Measurements from ENCODE around the gene GRIN2C.

GRIN2C gene

GRCh38 chr17:74819801-74820436 is 39.8 kb downstream of the GRIN2C start:
- no peak for TF ChIP-seq CTCF (conservative IDR thresholded peaks at IDR 0.05; ENCODE audit: low read depth, low read length)
- DNase-seq (ENCODE audit: low read depth): no peak
- H3K4me3 ChIP-seq (ENCODE audit: low read depth, low read length): no peak overlapping the region

GRCh38 chr17:74818291-74818938 is 41.3 kb downstream of the GRIN2C start:
- TF ChIP-seq CTCF (conservative IDR thresholded peaks at IDR 0.05; ENCODE audit: low read depth, low read length): no peak
- no peak for DNase-seq (ENCODE audit: low read depth)
- no peak overlapping the region for H3K4me3 ChIP-seq (ENCODE audit: low read depth, low read length)

- no peak for DNase-seq (ENCODE audit: low read depth)
- no peak overlapping the region for H3K4me3 ChIP-seq (ENCODE audit: low read depth, low read length)
- no peak for TF ChIP-seq CTCF (conservative IDR thresholded peaks at IDR 0.05; ENCODE audit: low read depth, low read length)
Measured at GRCh38 chr17:74816905-74817620, 42.6 kb downstream of the GRIN2C start.

- no peak overlapping the region for H3K4me3 ChIP-seq (ENCODE audit: low read depth, low read length)
- TF ChIP-seq CTCF (conservative IDR thresholded peaks at IDR 0.05; ENCODE audit: low read depth, low read length): peak; percentile 49
- peak; percentile 13 for DNase-seq (ENCODE audit: low read depth)
Measured at GRCh38 chr17:74815550-74816370, 43.9 kb downstream of the GRIN2C start.

- no peak for TF ChIP-seq CTCF (conservative IDR thresholded peaks at IDR 0.05; ENCODE audit: low read depth, low read length)
- DNase-seq (ENCODE audit: low read depth): no peak
- no peak overlapping the region for H3K4me3 ChIP-seq (ENCODE audit: low read depth, low read length)
Measured at GRCh38 chr17:74815067-74815466, 44.6 kb downstream of the GRIN2C start.

- DNase-seq (ENCODE audit: low read depth): no peak
- TF ChIP-seq CTCF (conservative IDR thresholded peaks at IDR 0.05; ENCODE audit: low read depth, low read length): no peak
- H3K4me3 ChIP-seq (ENCODE audit: low read depth, low read length): no peak overlapping the region
Measured at GRCh38 chr17:74814453-74814852, 45.2 kb downstream of the GRIN2C start.
